Transverse colon (tissue), 4 donors: ENCODE measurements around the gene MAGEA9B. TPM values are rescaled to one million over a fixed set of nuclear protein-coding genes. Genes with fewer than 3 reads are reported as not detected.
"Not testable (repeated sequence)": the region's sequence is repeated elsewhere in the genome, so short reads cannot be mapped to it uniquely, and the experiment has no call there.

Experiments used
- DNase-seq: peaks from one replicate; pipeline ENCODE4 v3.0.0-alpha.2; 2019
- H3K27ac ChIP-seq, 4 donors: fragments of 200-600 bp; sonication (generic); 2 replicates each; pipeline ENCODE4 v1.5.1; 2016 to 2018; ENCODE audit warnings: inconsistent platforms in 4 of 4
- H3K27me3 ChIP-seq: fragments of 200-600 bp; sonication (generic); 2 replicates; pipeline ENCODE4 v1.5.1; 2017; ENCODE audit warnings: inconsistent platforms
- H3K36me3 ChIP-seq, 4 donors: fragments of 200-600 bp; sonication (generic); 2 replicates each; pipeline ENCODE4 v1.5.1; 2017 to 2019; ENCODE audit warnings: inconsistent platforms in 4 of 4
- H3K4me1 ChIP-seq, 4 donors: fragments of 200-600 bp; sonication (generic); 2 replicates each; pipeline ENCODE4 v1.5.1; 2017 to 2020; ENCODE audit warnings: inconsistent platforms in 4 of 4
- H3K4me3 ChIP-seq, 4 donors: fragments of 200-600 bp; sonication (generic); 1 replicate in 1 of 4; 2 replicates in 3 of 4; pipeline versions ENCODE4 v1.5.1 to v1.6.1; 2017 to 2019; ENCODE audit warnings: inconsistent platforms in 4 of 4
- H3K9me3 ChIP-seq, 2 donors: fragments of 200-600 bp; sonication (generic); 2 replicates each; pipeline ENCODE4 v1.5.1; 2017 to 2019; ENCODE audit warnings: inconsistent platforms in 2 of 2
- CTCF ChIP-seq, 5 experiments: fragments of 200-600 bp in 3 of 5; fragments of 450-650 bp in 2 of 5; sonication (generic) in 3 of 5; IDR thresholded peaks; 1 replicate in 2 of 5; 2 replicates in 3 of 5; pipeline ENCODE4 v1.5.1; 2016 to 2017; ENCODE audit warnings: antibody characterized with exemption in 5 of 5, inconsistent platforms in 3 of 5, mild to moderate bottlenecking in 2 of 5, moderate library complexity in 1 of 5
- EP300 ChIP-seq: sonication (generic); formaldehyde crosslinking; IDR thresholded peaks from one replicate; pipeline ENCODE4 v1.6.1; 2017; ENCODE audit warnings: antibody characterized with exemption, low read depth
- POLR2A ChIP-seq: fragments of 450-650 bp; IDR thresholded peaks from one replicate; pipeline ENCODE4 v1.6.1; 2016; ENCODE audit warnings: antibody characterized with exemption, mild to moderate bottlenecking, moderate library complexity
- POLR2AphosphoS5 ChIP-seq, 3 donors: sonication (generic); formaldehyde crosslinking; IDR thresholded peaks; one replicate each; pipeline ENCODE4 v1.6.1; 2016; ENCODE audit warnings: antibody characterized with exemption in 3 of 3
- WGBS, 2 donors: methylation state at CpG; one replicate each; pipeline ENCODE4 v1.1.5; 2018; ENCODE audit warnings: low coverage in 1 of 2; 5-methylcytosine and 5-hydroxymethylcytosine counted together
- in situ Hi-C, 4 donors: fragments of 200-750 bp; cut with MboI; loops; one replicate each; pipeline versions ENCODE4 v1.15.0 to v1.15.1; 2017; ENCODE audit warnings: low sequenced_read_pairs in 3 of 4, low pct_ligation_motif_present in 1 of 4, low pct_unique_long_range_greater_than_20kb in 1 of 4
- intact Hi-C: fragments of 100-400 bp; cut with DNase I; formaldehyde crosslinking; loops from one replicate; pipeline ENCODE4 v1.15.1; 2023; ENCODE audit warnings: low total_unique reads
- total RNA-seq, 4 donors: library from RNA; depleted of rRNA; stranded (reverse); fragments of >200 nt; gene quantifications; one replicate each; pipeline ENCODE4 v1.1.0, GENCODE V29; 2016

MAGEA9B gene
- total RNA-seq, 4 donors from 2014 or later: not detected

GRCh38 chrX:149563359-149563758 lies 23.9 kb downstream of the MAGEA9B start:
- H3K27ac ChIP-seq: no peak overlapping the region
- H3K9me3 ChIP-seq: no peaks in the 10 kb centered on the region
- no peaks in the 10 kb centered on the region for H3K36me3 ChIP-seq
- intact Hi-C loops (no loop called here), in situ Hi-C loops (no loop called here)
- no peak overlapping the region for H3K4me3 ChIP-seq
- no peaks in the 10 kb centered on the region for H3K4me1 ChIP-seq
- WGBS, 2 donors: 79 to 94% methylated on average over 3 to 4 of the region's 4 CpGs
- H3K27me3 ChIP-seq: no peaks in the 10 kb centered on the region
- no peak for TF ChIP-seq EP300
- no peak for TF ChIP-seq POLR2AphosphoS5 (IDR thresholded peaks at IDR 0.05)
- no peak for TF ChIP-seq CTCF (IDR thresholded peaks at IDR 0.05)
- no peak for TF ChIP-seq POLR2A
- DNase-seq: no peak

- H3K9me3 ChIP-seq, H3K27ac ChIP-seq, H3K27me3 ChIP-seq, in situ Hi-C loops, DNase-seq, intact Hi-C loops, H3K4me3 ChIP-seq, H3K36me3 ChIP-seq, H3K4me1 ChIP-seq: not testable (repeated sequence)
- no CpG with 5 or more reads among the region's 4 CpGs for WGBS, 2 donors
Measured at GRCh38 chrX:149555251-149555650, 32.0 kb downstream of the MAGEA9B start.

GRCh38 chrX:149551939-149552248 lies 35.4 kb downstream of the MAGEA9B start:
- in situ Hi-C loops, H3K27me3 ChIP-seq, H3K4me1 ChIP-seq, H3K27ac ChIP-seq, DNase-seq, H3K9me3 ChIP-seq, H3K4me3 ChIP-seq, intact Hi-C loops, H3K36me3 ChIP-seq: not testable (repeated sequence)
- 100% methylated on average over 2 of the region's 6 CpGs; no CpG with 5 or more reads in 1 of the 2 donors for WGBS, 2 donors

GRCh38 chrX:149551245-149551938 lies 35.9 kb downstream of the MAGEA9B start:
- DNase-seq, H3K27ac ChIP-seq, H3K27me3 ChIP-seq, intact Hi-C loops, H3K4me1 ChIP-seq, H3K4me3 ChIP-seq, H3K36me3 ChIP-seq, in situ Hi-C loops, H3K9me3 ChIP-seq: not testable (repeated sequence)
- WGBS, 2 donors: no CpG with 5 or more reads among the region's 4 CpGs

- H3K36me3 ChIP-seq, H3K4me1 ChIP-seq, in situ Hi-C loops, H3K9me3 ChIP-seq, DNase-seq, H3K27ac ChIP-seq, intact Hi-C loops, H3K4me3 ChIP-seq, H3K27me3 ChIP-seq: not testable (repeated sequence)
- WGBS, 2 donors: 60 to 81% methylated on average over 1 of the region's 1 CpG
Measured at GRCh38 chrX:149550454-149550853, 36.8 kb downstream of the MAGEA9B start.

- H3K27ac ChIP-seq, intact Hi-C loops, in situ Hi-C loops, H3K9me3 ChIP-seq, H3K27me3 ChIP-seq, H3K4me1 ChIP-seq, DNase-seq, H3K36me3 ChIP-seq, H3K4me3 ChIP-seq: not testable (repeated sequence)
- no CpG with 5 or more reads among the region's 6 CpGs for WGBS, 2 donors
Measured at GRCh38 chrX:149549701-149550100, 37.6 kb downstream of the MAGEA9B start, which contains the start of gene HSFX3. HSFX3 (minus strand) TSS chrX:149549924; CDS start chrX:149549852, 72 bp downstream.

- H3K9me3 ChIP-seq, H3K27ac ChIP-seq, intact Hi-C loops, H3K4me1 ChIP-seq, H3K36me3 ChIP-seq, DNase-seq, H3K4me3 ChIP-seq, H3K27me3 ChIP-seq, in situ Hi-C loops: not testable (repeated sequence)
- WGBS, 2 donors: 56% methylated on average over 1 of the region's 3 CpGs; no CpG with 5 or more reads in 1 of the 2 donors
Measured at GRCh38 chrX:149547782-149548181, 39.5 kb downstream of the MAGEA9B start.

GRCh38 chrX:149546962-149547361 lies 40.3 kb downstream of the MAGEA9B start:
- H3K36me3 ChIP-seq, H3K27ac ChIP-seq, intact Hi-C loops, H3K4me1 ChIP-seq, DNase-seq, in situ Hi-C loops, H3K9me3 ChIP-seq, H3K27me3 ChIP-seq, H3K4me3 ChIP-seq: not testable (repeated sequence)
- WGBS, 2 donors: 58% methylated on average over 1 of the region's 1 CpG; no CpG with 5 or more reads in 1 of the 2 donors

GRCh38 chrX:149545545-149546543 lies 41.4 kb downstream of the MAGEA9B start:
- WGBS, 2 donors: 96% methylated on average over 12 of the region's 29 CpGs; no CpG with 5 or more reads in 1 of the 2 donors
- in situ Hi-C loops, H3K4me1 ChIP-seq, H3K36me3 ChIP-seq, H3K27me3 ChIP-seq, intact Hi-C loops, DNase-seq, H3K4me3 ChIP-seq, H3K9me3 ChIP-seq, H3K27ac ChIP-seq: not testable (repeated sequence)
